ENCODE measurements around the gene ANO10.

GRCh38 chr3:43335799-43336198, 286.0 kb downstream of the ANO10 start:
- TF ChIP-seq CTCF (conservative IDR thresholded peaks at IDR 0.05; ENCODE audit: low read depth, low read length) (no peak), EZH2 (IDR thresholded peaks at IDR 0.05; ENCODE audit: low read length, unreplicated experiment) (no peak)
